Fibroblast of pulmonary artery (primary cell): ENCODE results near the gene HEXD.
A peak's percentile ranks its signal among the peaks of the same experiment; 100 is the strongest.

Experiments
- DNase-seq: peaks from one replicate; pipeline ENCODE4 v3.0.0-alpha.2; 2010; ENCODE audit warnings: low read depth
- H3K4me3 ChIP-seq: replicated peaks from 2 replicates; pipeline ENCODE4 v1.5.1; 2011; ENCODE audit warnings: low read depth, mild to moderate bottlenecking, control low read depth, low read length, moderate library complexity
- CTCF ChIP-seq: IDR thresholded peaks from 2 replicates; pipeline ENCODE4 v1.5.1; 2011; ENCODE audit warnings: mild to moderate bottlenecking, control low read depth, low read length, inconsistent platforms; ENCODE audit errors: missing control alignments

HEXD gene

GRCh38 chr17:82424001-82424862 is 6.1 kb downstream of the HEXD start:
- DNase-seq, result peak; percentile 56
- peak; percentile 70 for TF ChIP-seq CTCF
- H3K4me3 ChIP-seq, result no peak overlapping the region

- DNase-seq, result no peak
- TF ChIP-seq CTCF, result no peak
- no peak overlapping the region for H3K4me3 ChIP-seq
Observed at GRCh38 chr17:82424863-82425159, 6.7 kb downstream of the HEXD start.

- H3K4me3 ChIP-seq, result no peak overlapping the region
- no peak for TF ChIP-seq CTCF
- DNase-seq, result no peak
Observed at GRCh38 chr17:82428546-82428945, 10.4 kb downstream of the HEXD start.

GRCh38 chr17:82429824-82430223 is 11.7 kb downstream of the HEXD start:
- H3K4me3 ChIP-seq, result no peak overlapping the region
- no peak for DNase-seq
- no peak for TF ChIP-seq CTCF

GRCh38 chr17:82432017-82432416 is 13.9 kb downstream of the HEXD start:
- H3K4me3 ChIP-seq, result no peak overlapping the region
- no peak for DNase-seq
- TF ChIP-seq CTCF, result no peak

- no peak for TF ChIP-seq CTCF
- no peak for DNase-seq
- no peak overlapping the region for H3K4me3 ChIP-seq
Observed at GRCh38 chr17:82433560-82434215, 15.5 kb downstream of the HEXD start.

GRCh38 chr17:82434216-82434565 is 16.0 kb downstream of the HEXD start:
- no peak for DNase-seq
- no peak overlapping the region for H3K4me3 ChIP-seq
- TF ChIP-seq CTCF, result no peak
